WTC11 (cell line): ENCODE data around the gene KPTN. TPM values are rescaled to one million over a fixed set of nuclear protein-coding genes. Genes with fewer than 3 reads are reported as not detected.
A peak's percentile ranks its signal among the peaks of the same experiment; 100 is the strongest.

Experiments used
- ATAC-seq: fragments of 200-7000 bp; cut with Tn5 transposase; 2 replicates; pipeline ENCODE4 v1.10.0; 2021; ENCODE audit warnings: mild to moderate bottlenecking, moderate library complexity
- CTCF ChIA-PET: fragments of 300-600 bp; sonication (Branson Sonifier 250); formaldehyde crosslinking; loops from one replicate; lab custom pipeline; 2021; ENCODE audit warnings: antibody characterized with exemption; lab: Charles Lee
- POLR2A ChIA-PET: fragments of 350-600 bp; sonication (Branson Sonifier 250); formaldehyde crosslinking; loops from one replicate; lab custom pipeline; 2021; ENCODE audit warnings: antibody characterized with exemption; lab: Charles Lee
- DNase-seq: peaks from one replicate; pipeline ENCODE4 v3.0.0; 2021; ENCODE audit warnings: low spot score
- H3K27ac Mint-ChIP-seq: 2 replicates; pipeline ENCODE4 v1.8.0; 2021; ENCODE audit warnings: mixed read lengths
- H3K27me3 Mint-ChIP-seq: 2 replicates; pipeline ENCODE4 v1.8.0; 2021; ENCODE audit warnings: low read depth, mild to moderate bottlenecking, moderate library complexity, mixed read lengths
- H3K36me3 Mint-ChIP-seq: 2 replicates; pipeline ENCODE4 v1.8.0; 2021; ENCODE audit warnings: mixed read lengths
- H3K4me1 Mint-ChIP-seq: 2 replicates; pipeline ENCODE4 v1.8.0; 2022; ENCODE audit warnings: mixed read lengths
- H3K4me3 Mint-ChIP-seq: 2 replicates; pipeline ENCODE4 v1.8.0; 2021; ENCODE audit warnings: mild to moderate bottlenecking, moderate library complexity, mixed read lengths
- H3K9me3 Mint-ChIP-seq: 2 replicates; pipeline ENCODE4 v1.8.0; 2021; ENCODE audit warnings: mixed read lengths
- ATF1 ChIP-seq: sonication (generic); formaldehyde crosslinking; IDR thresholded peaks from 2 replicates; pipeline ENCODE4 v1.8.1; 2023; ENCODE audit warnings: mild to moderate bottlenecking, moderate library complexity, missing genetic modification reagents
- CDX4 ChIP-seq: fragments of 250-450 bp; sonication (Bioruptor Pico); IDR thresholded peaks from 2 replicates; pipeline ENCODE4 v1.9.0; 2021; ENCODE audit warnings: moderate library complexity, mild to moderate bottlenecking, inconsistent platforms, borderline replicate concordance
- CREM ChIP-seq: sonication (generic); formaldehyde crosslinking; IDR thresholded peaks from 2 replicates; pipeline ENCODE4 v1.8.1; 2022; ENCODE audit warnings: mild to moderate bottlenecking, missing genetic modification reagents, moderate library complexity
- E2F4 ChIP-seq: sonication (generic); formaldehyde crosslinking; IDR thresholded peaks from 2 replicates; pipeline ENCODE4 v1.8.1; 2022; ENCODE audit warnings: low read depth, mild to moderate bottlenecking, moderate library complexity, missing genetic modification reagents, borderline replicate concordance
- ELF4 ChIP-seq: sonication (generic); formaldehyde crosslinking; IDR thresholded peaks from 2 replicates; pipeline ENCODE4 v1.8.1; 2022; ENCODE audit warnings: low read depth, mild to moderate bottlenecking, moderate library complexity, missing genetic modification reagents
- EMX1 ChIP-seq: fragments of 250-450 bp; sonication (Bioruptor Pico); IDR thresholded peaks from 2 replicates; pipeline ENCODE4 v1.8.0; 2021; ENCODE audit warnings: mild to moderate bottlenecking
- ESRRA ChIP-seq: sonication (generic); formaldehyde crosslinking; IDR thresholded peaks from 2 replicates; pipeline ENCODE4 v1.8.1; 2022; ENCODE audit warnings: mild to moderate bottlenecking, missing genetic modification reagents, borderline replicate concordance
- FOXP4 ChIP-seq: sonication (generic); formaldehyde crosslinking; IDR thresholded peaks from 2 replicates; pipeline ENCODE4 v1.8.0; 2022; ENCODE audit warnings: mild to moderate bottlenecking, missing genetic modification reagents
- MYBL2 ChIP-seq: sonication (generic); formaldehyde crosslinking; IDR thresholded peaks from 2 replicates; pipeline ENCODE4 v1.8.1; 2023; ENCODE audit warnings: mild to moderate bottlenecking, moderate library complexity, missing genetic modification reagents
- NFATC4 ChIP-seq: fragments of 250-450 bp; sonication (Bioruptor Pico); IDR thresholded peaks from 2 replicates; pipeline ENCODE4 v1.9.0; 2021; ENCODE audit warnings: mild to moderate bottlenecking
- NFE2L1 ChIP-seq: sonication (generic); formaldehyde crosslinking; IDR thresholded peaks from 2 replicates; pipeline ENCODE4 v1.8.1; 2023; ENCODE audit warnings: missing genetic modification reagents
- PRRX2 ChIP-seq: fragments of 250-450 bp; sonication (Bioruptor Pico); IDR thresholded peaks from 2 replicates; pipeline ENCODE4 v1.8.0; 2021; ENCODE audit warnings: mild to moderate bottlenecking
- SMAD3 ChIP-seq: sonication (generic); formaldehyde crosslinking; IDR thresholded peaks from 2 replicates; pipeline ENCODE4 v1.8.0; 2022; ENCODE audit warnings: missing genetic modification reagents, mild to moderate bottlenecking, borderline replicate concordance
- TP53 ChIP-seq: sonication (generic); formaldehyde crosslinking; IDR thresholded peaks from 2 replicates; pipeline ENCODE4 v1.8.1; 2023; ENCODE audit warnings: mild to moderate bottlenecking, missing genetic modification reagents
- ZNF263 ChIP-seq: sonication (generic); formaldehyde crosslinking; IDR thresholded peaks from 2 replicates; pipeline ENCODE4 v1.8.1; 2022; ENCODE audit warnings: low read depth, mild to moderate bottlenecking, moderate library complexity, missing genetic modification reagents
- ZNF317 ChIP-seq: sonication (generic); formaldehyde crosslinking; IDR thresholded peaks from 2 replicates; pipeline ENCODE4 v1.8.1; 2023; ENCODE audit warnings: low read depth, mild to moderate bottlenecking, moderate library complexity, missing genetic modification reagents, borderline replicate concordance
- ZNF416 ChIP-seq: fragments of 250-450 bp; sonication (Bioruptor Pico); IDR thresholded peaks from 2 replicates; pipeline ENCODE4 v1.9.0; 2021; ENCODE audit warnings: mild to moderate bottlenecking, inconsistent platforms
- ZNF671 ChIP-seq: fragments of 250-450 bp; sonication (Bioruptor Pico); IDR thresholded peaks from 2 replicates; pipeline ENCODE4 v1.8.0; 2021; ENCODE audit warnings: mild to moderate bottlenecking
- total RNA-seq: library from RNA; stranded (reverse); gene quantifications from 3 replicates; pipeline ENCODE4 v1.2.3, GENCODE V29; 2021
- TF ChIP-seq, protein P1 (sequence below): fragments of 200-600 bp; IDR thresholded peaks from 2 replicates; pipeline ENCODE4 v1.8.0; 2022; ENCODE audit warnings: antibody characterized with exemption
- TF ChIP-seq, protein P2 (sequence below): fragments of 250-450 bp; sonication (Bioruptor Pico); IDR thresholded peaks from 2 replicates; pipeline ENCODE4 v1.9.0; 2021; ENCODE audit warnings: mild to moderate bottlenecking
- TF ChIP-seq, protein P3 (sequence below): sonication (generic); formaldehyde crosslinking; IDR thresholded peaks from 2 replicates; pipeline ENCODE4 v1.8.0; 2022; ENCODE audit warnings: mild to moderate bottlenecking, missing genetic modification reagents
- TF ChIP-seq, protein P4 (sequence below): fragments of 250-450 bp; sonication (Bioruptor Pico); IDR thresholded peaks from 2 replicates; pipeline ENCODE4 v1.9.0; 2021; ENCODE audit warnings: mild to moderate bottlenecking, borderline replicate concordance

The KPTN gene
- total RNA-seq, 1 experiment from 2014 or later = 24.5 TPM

- CTCF ChIA-PET = interaction anchor here (0.7 to 3.7 kb wide), 41 partner anchors 8 to 414 kb away, joined by 3 to 62 read pairs (median 7); partner anchors contain the start of genes CCDC9, DHX34, EHD2 and INAFM1
- TF ChIP-seq ELF4 (CRISPR knock-in tag) (no peak), ZNF671 (CRISPR knock-in tag) (0 out of 2 replicates have a peak, but pooled peaks have one; percentile 22), TP53 (CRISPR knock-in tag) (0 out of 2 replicates have a peak, but pooled peaks have one; percentile 30), ESRRA (CRISPR knock-in tag) (no peak), EMX1 (CRISPR knock-in tag) (peak; percentile 88; the same call in 1 of the 2 replicates), FOXP4 (CRISPR knock-in tag) (no peak), ZNF263 (no peak), ATF1 (CRISPR knock-in tag) (no peak), NFE2L1 (no peak), MYBL2 (CRISPR knock-in tag) (no peak), E2F4 (CRISPR knock-in tag) (no peak), SMAD3 (CRISPR knock-in tag) (no peak), PRRX2 (CRISPR knock-in tag) (peak; percentile 38; the same call in 1 of the 2 replicates), NFATC4 (CRISPR knock-in tag) (peak; percentile 56), ZNF317 (CRISPR knock-in tag) (no peak), CREM (CRISPR knock-in tag) (no peak), ZNF416 (CRISPR knock-in tag) (0 out of 2 replicates have a peak, but pooled peaks have one; percentile 49), CDX4 (no peak)
- TF ChIP-seq, protein P1, sequence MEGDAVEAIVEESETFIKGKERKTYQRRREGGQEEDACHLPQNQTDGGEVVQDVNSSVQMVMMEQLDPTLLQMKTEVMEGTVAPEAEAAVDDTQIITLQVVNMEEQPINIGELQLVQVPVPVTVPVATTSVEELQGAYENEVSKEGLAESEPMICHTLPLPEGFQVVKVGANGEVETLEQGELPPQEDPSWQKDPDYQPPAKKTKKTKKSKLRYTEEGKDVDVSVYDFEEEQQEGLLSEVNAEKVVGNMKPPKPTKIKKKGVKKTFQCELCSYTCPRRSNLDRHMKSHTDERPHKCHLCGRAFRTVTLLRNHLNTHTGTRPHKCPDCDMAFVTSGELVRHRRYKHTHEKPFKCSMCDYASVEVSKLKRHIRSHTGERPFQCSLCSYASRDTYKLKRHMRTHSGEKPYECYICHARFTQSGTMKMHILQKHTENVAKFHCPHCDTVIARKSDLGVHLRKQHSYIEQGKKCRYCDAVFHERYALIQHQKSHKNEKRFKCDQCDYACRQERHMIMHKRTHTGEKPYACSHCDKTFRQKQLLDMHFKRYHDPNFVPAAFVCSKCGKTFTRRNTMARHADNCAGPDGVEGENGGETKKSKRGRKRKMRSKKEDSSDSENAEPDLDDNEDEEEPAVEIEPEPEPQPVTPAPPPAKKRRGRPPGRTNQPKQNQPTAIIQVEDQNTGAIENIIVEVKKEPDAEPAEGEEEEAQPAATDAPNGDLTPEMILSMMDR = peak; percentile 98
- TF ChIP-seq, protein P2, sequence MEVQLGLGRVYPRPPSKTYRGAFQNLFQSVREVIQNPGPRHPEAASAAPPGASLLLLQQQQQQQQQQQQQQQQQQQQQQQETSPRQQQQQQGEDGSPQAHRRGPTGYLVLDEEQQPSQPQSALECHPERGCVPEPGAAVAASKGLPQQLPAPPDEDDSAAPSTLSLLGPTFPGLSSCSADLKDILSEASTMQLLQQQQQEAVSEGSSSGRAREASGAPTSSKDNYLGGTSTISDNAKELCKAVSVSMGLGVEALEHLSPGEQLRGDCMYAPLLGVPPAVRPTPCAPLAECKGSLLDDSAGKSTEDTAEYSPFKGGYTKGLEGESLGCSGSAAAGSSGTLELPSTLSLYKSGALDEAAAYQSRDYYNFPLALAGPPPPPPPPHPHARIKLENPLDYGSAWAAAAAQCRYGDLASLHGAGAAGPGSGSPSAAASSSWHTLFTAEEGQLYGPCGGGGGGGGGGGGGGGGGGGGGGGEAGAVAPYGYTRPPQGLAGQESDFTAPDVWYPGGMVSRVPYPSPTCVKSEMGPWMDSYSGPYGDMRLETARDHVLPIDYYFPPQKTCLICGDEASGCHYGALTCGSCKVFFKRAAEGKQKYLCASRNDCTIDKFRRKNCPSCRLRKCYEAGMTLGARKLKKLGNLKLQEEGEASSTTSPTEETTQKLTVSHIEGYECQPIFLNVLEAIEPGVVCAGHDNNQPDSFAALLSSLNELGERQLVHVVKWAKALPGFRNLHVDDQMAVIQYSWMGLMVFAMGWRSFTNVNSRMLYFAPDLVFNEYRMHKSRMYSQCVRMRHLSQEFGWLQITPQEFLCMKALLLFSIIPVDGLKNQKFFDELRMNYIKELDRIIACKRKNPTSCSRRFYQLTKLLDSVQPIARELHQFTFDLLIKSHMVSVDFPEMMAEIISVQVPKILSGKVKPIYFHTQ (CRISPR knock-in tag) = no peak
- TF ChIP-seq, protein P3, sequence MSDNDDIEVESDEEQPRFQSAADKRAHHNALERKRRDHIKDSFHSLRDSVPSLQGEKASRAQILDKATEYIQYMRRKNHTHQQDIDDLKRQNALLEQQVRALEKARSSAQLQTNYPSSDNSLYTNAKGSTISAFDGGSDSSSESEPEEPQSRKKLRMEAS = 0 out of 2 replicates have a peak, but pooled peaks have one; percentile 10
- TF ChIP-seq, protein P4, sequence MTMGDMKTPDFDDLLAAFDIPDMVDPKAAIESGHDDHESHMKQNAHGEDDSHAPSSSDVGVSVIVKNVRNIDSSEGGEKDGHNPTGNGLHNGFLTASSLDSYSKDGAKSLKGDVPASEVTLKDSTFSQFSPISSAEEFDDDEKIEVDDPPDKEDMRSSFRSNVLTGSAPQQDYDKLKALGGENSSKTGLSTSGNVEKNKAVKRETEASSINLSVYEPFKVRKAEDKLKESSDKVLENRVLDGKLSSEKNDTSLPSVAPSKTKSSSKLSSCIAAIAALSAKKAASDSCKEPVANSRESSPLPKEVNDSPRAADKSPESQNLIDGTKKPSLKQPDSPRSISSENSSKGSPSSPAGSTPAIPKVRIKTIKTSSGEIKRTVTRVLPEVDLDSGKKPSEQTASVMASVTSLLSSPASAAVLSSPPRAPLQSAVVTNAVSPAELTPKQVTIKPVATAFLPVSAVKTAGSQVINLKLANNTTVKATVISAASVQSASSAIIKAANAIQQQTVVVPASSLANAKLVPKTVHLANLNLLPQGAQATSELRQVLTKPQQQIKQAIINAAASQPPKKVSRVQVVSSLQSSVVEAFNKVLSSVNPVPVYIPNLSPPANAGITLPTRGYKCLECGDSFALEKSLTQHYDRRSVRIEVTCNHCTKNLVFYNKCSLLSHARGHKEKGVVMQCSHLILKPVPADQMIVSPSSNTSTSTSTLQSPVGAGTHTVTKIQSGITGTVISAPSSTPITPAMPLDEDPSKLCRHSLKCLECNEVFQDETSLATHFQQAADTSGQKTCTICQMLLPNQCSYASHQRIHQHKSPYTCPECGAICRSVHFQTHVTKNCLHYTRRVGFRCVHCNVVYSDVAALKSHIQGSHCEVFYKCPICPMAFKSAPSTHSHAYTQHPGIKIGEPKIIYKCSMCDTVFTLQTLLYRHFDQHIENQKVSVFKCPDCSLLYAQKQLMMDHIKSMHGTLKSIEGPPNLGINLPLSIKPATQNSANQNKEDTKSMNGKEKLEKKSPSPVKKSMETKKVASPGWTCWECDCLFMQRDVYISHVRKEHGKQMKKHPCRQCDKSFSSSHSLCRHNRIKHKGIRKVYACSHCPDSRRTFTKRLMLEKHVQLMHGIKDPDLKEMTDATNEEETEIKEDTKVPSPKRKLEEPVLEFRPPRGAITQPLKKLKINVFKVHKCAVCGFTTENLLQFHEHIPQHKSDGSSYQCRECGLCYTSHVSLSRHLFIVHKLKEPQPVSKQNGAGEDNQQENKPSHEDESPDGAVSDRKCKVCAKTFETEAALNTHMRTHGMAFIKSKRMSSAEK (CRISPR knock-in tag) = 0 out of 2 replicates have a peak, but pooled peaks have one; percentile 50
These were observed 56.5 kb downstream of the KPTN start for GRCh38 chr19:47427241-47428176.

More at GRCh38 chr19:47427241-47428176, 56.5 kb downstream of the KPTN start:
- Mint-ChIP-seq H3K4me3 (no peak overlapping the region), H3K27me3 (peaks cover 83% of the 10 kb centered on the region), H3K36me3 (no peaks in the 10 kb centered on the region; the same call in 1 of the 2 replicates), H3K27ac (no peak overlapping the region), H3K4me1 (peaks cover 22% of the 10 kb centered on the region), H3K9me3 (no peaks in the 10 kb centered on the region)
- DNase-seq (peak; percentile 94), ATAC-seq (peak; percentile 67)
- POLR2A ChIA-PET = interaction anchor here (0.5 to 1.9 kb wide), 6 partner anchors 10 to 166 kb away, joined by 3 to 12 read pairs (median 4); partner anchors contain the start of gene INAFM1
